DMS114 treated with DMSO at 0.1 percent for 48 hours (cell line): ENCODE data around the gene TMEM222.

Source experiments
- DNase-seq: peaks from one replicate; lab custom pipeline; 2025; ENCODE audit not compliant: unreplicated experiment; lab: John Stamatoyannopoulos, UW

TMEM222 gene

GRCh38 chr1:27306071-27306470 lies 15.9 kb upstream of the TMEM222 start:
- DNase-seq: no peak

DNA sequence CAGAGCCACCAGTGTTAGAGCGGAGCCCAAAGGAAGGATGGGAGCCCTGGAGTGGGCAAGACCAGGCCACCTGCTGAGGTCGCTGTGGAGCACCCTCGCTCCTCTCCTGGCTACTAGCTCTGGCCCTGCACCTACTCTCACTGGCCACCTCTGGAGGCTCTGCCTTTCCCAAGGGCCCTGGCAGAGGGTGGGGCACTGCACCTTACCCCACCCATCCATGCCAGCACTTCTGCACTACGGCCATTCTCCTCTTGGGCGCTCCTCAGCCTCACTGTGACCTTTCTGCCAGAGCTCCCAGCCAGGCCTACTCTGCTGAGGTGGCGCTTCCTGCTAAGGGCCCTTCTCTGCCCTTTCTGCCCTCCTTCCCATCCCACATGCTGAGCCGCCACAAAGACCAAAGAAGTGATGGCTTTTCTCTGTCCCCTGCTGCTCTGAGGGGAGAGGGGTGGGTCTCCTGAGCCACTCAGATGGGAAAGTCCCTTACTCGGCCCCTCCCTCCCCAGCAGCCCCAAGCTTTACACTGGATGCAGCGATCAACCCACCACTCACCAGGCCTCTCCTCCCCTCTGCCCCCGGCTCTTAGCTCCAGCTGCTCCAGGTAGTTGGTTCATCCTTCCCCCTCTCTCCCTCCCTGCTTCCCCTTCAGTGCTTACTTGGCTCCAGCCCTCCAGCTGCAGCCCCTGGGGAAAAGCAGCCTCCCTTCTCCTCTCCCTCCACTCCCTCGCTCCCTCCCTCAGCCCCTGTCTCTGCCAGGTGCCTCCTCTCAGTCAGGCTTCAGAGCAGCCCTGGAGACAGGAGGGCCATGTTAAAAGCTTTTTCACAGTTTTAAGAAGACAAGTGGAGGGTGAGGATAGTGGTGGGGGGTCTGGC lies 14.8 kb upstream of the TMEM222 start:
- no peak for DNase-seq

DNA sequence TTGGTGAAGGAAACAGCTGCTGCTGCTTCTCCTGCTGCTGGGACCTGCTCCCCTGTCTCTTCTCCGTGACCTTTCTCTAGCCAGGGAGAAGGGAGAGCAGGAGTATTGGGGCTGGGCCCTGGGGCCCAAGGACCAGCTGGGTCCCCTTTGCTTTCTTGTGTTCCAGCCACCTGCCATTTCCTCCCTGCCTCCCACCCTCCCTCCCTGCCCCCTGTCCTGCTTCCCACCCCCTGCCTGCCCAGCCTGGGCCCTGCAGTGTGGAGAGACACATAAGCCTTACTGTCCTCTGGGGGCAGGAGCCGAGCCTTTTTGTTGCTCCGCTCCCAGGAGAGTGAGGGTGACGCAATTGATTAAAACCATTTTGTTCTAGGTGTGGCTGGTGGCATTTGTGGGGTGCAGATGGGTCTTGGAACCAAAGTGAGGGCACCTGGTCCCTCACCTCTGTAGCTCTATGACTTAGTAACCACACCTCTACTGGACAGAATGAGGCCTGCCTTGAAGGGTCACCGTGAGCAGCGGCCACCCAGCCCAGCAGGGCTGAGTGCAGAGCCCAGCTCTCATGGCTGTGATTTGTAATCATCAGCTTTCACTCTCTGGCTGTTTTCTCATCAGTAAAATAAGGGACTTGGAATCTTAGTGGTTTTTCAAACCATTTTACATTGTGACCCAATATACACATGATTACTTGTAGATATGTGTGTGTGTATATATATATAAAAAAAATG lies 13.9 kb upstream of the TMEM222 start:
- no peak for DNase-seq

GRCh38 chr1:27314169-27314568 lies 7.8 kb upstream of the TMEM222 start:
- DNase-seq: no peak

- DNase-seq: no peak
Observed at GRCh38 chr1:27314737-27315136, 7.2 kb upstream of the TMEM222 start.

DNA sequence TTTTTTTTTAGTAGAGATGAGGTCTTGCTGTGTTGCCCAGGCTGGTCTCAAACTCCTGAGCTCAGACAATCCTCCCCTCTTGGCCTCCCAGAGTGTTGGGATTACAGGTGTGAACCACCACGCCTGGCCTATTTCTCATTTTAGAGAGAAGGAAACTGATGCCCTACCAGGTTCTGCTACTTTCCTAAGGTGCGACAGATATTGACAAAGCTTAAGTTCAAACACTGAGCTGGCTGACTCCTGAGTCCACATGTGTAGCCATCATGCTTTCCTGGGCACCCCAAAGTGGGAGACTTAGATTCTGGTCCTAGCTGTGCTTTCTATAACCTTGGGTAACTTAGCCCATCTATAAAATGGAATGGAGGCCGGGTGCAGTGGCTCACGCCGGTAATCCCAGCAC lies 5.1 kb upstream of the TMEM222 start:
- no peak for DNase-seq

GRCh38 chr1:27318136-27318535 lies 3.8 kb upstream of the TMEM222 start:
- no peak for DNase-seq

- DNase-seq: no peak
Observed at GRCh38 chr1:27318596-27318995, 3.4 kb upstream of the TMEM222 start.

- DNase-seq: no peak
Observed at GRCh38 chr1:27322569-27323240, 742 bp downstream of the TMEM222 start.

DNA sequence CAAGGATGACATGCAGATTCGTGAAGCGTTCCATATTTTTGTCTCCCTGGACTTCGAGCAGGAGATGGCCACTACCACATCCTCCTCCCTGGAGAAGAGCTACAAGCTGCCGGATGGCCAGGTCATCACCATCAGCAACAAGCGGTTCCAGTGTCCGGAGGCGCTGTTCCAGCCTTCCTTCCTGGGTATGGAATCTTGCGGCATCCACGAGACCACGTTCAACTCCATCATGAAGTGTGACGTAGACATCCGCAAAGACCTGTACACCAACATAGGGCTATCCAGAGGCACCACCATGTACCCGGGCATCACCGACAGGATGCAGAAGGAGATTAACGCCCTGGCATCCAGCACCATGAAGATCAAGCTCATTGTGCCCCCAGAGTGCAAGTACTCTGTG lies 3.3 kb downstream of the TMEM222 start:
- DNase-seq: no peak

GRCh38 chr1:27327964-27328363 lies 6.0 kb downstream of the TMEM222 start:
- no peak for DNase-seq

DNA sequence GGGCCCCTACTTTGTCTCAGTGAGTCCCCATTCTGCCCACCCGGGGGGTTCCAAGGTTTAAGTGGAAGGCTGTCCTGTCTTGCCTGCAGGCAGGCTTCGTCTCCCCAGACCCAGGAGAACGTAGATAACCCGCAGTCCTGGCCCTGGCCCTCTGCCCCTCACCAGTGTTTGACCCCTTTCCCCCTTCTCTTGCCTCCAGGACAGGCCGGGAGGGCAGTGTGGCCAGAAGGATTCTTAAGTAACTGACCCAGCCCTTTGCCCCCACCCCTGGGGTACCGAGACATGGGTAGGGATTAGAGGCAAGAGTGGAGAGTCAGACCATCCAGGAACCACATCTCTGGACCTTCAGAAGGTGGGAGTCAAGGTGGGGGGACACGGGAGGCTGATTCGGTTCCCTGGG lies 8.8 kb downstream of the TMEM222 start:
- no peak for DNase-seq

DNA sequence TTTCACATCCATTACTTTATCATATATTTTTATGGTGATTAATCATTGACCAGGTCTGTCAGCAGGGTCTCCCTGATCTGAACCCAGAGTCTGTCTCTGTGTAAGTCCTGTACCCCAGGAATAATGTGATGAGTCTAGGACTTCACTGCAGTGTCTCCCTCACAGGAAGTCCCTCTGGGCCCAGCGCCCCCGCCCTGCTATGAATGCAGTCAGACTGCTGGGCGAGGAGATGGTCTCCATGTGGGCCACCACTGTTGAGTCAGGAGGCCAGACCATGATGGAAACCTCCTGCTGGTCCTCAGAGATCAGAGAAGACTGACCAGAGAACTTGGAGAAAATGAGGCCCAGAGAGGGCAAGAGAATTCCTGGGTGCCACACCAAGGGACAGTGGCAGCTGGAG lies 9.5 kb downstream of the TMEM222 start:
- no peak for DNase-seq

- DNase-seq: no peak
Observed at GRCh38 chr1:27331922-27332321, 10.0 kb downstream of the TMEM222 start.

GRCh38 chr1:27332536-27333281 lies 10.7 kb downstream of the TMEM222 start:
- DNase-seq: peak; percentile 9

DNA sequence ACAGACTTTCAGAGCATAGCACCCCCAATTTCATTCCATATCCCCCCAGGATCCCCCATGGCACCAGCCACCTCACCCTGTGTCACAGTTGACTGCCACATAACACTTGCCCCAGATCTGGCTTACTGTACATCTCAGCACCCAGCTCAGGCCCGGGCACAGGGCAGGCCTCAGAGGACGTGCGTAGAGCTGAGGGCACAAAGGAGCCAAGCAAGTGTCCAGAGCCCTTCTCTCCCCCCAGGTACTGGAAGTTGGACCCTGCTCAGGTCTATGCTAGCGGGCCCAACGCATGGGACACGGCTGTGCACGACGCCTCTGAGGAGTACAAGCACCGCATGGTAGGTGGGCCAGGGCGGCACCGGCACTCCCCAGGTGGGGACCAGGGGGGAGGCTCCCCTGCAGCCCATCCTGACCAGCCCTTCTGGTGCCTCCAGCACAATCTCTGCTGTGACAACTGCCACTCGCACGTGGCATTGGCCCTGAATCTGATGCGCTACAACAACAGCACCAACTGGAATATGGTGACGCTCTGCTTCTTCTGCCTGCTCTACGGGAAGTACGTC lies 11.8 kb downstream of the TMEM222 start:
- DNase-seq: no peak

- no peak for DNase-seq
Observed at GRCh38 chr1:27335506-27336422, 13.8 kb downstream of the TMEM222 start.

GRCh38 chr1:27336756-27337155 lies 14.8 kb downstream of the TMEM222 start:
- DNase-seq: no peak

DNA sequence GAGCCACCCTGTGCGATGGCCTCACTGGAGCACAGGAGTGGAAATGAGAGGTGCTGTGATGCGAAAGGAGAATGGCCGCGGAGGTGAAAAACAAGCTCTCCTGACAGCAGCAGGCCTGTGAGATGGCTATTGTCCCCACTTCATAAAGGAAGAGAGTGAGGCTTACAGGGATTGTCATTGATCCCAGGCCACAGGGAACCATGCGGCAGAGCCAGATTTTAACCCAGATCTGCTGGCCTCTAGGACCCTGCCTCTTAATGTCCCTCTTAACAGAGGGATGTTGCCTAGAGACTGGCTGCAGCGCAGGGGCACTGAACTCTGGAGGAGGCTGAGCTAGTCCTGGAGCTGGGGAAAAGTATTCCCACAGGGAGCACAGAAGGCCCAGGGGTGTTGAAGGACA lies 16.8 kb downstream of the TMEM222 start:
- DNase-seq: no peak

GRCh38 chr1:27339213-27339612 lies 17.2 kb downstream of the TMEM222 start:
- DNase-seq: no peak
